Smooth muscle cell of bladder (primary cell): ENCODE results near the gene CENPVL1. TPM values are rescaled to one million over a fixed set of nuclear protein-coding genes. Genes with fewer than 3 reads are reported as not detected.

ENCODE experiments used
- total RNA-seq: library from RNA; depleted of rRNA; stranded (reverse); fragments of >200 nt; gene quantifications from 2 replicates; pipeline ENCODE4 v1.2.3, GENCODE V29; 2014

The CENPVL1 gene
- not detected in 2 replicates for total RNA-seq

DNA sequence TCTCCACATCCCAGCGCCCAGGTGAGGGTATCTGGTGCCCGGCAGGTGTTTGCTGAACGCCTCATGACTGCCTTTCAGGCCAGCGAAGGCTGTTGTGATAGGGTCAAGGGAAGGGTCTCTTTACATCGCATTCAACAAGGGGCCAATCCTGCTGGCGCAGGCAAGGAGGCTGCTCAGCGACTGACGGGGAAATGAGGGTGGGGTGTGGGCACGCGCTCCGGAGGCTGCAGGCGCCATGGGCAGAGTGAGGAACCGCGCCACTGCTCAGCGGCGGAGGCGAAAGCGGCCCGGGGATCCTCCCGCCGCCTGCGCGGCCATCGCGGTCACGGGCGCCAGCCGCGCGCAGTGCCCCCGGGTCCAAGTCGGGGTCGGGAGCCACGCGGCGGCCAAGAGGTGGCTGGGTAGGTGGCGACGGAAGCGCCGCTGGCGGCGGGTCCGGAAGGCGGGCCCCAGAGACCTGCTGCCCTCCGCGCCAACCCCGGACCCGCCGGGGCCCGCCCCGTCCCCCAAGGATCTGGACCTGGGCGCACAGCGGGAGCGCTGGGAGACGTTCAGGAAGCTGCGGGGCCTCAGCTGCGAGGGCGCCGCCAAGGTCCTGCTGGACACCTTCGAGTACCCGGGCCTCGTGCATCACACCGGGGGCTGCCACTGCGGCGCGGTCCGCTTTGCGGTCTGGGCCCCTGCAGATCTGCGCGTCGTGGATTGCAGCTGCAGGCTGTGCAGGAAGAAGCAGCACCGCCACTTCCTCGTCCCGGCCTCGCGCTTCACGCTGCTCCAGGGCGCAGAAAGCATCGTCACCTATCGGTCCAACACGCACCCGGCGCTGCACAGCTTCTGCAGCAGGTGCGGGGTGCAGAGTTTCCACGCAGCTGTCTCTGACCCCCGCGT lies at the start of gene CENPVL1:
Gene CENPVL1, plus strand, starts transcription at position 236 of the 888 bp plus-strand sequence. Its CDS starts 0 bp downstream, at position 236.

DNA sequence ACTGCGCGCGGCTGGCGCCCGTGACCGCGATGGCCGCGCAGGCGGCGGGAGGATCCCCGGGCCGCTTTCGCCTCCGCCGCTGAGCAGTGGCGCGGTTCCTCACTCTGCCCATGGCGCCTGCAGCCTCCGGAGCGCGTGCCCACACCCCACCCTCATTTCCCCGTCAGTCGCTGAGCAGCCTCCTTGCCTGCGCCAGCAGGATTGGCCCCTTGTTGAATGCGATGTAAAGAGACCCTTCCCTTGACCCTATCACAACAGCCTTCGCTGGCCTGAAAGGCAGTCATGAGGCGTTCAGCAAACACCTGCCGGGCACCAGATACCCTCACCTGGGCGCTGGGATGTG lies 27.6 kb upstream of the CENPVL1 start, which contains the start of gene CENPVL2:
Gene CENPVL2, minus strand, starts transcription at position 112 of the 343 bp plus-strand sequence. Its CDS starts 0 bp downstream, at position 112.

DNA sequence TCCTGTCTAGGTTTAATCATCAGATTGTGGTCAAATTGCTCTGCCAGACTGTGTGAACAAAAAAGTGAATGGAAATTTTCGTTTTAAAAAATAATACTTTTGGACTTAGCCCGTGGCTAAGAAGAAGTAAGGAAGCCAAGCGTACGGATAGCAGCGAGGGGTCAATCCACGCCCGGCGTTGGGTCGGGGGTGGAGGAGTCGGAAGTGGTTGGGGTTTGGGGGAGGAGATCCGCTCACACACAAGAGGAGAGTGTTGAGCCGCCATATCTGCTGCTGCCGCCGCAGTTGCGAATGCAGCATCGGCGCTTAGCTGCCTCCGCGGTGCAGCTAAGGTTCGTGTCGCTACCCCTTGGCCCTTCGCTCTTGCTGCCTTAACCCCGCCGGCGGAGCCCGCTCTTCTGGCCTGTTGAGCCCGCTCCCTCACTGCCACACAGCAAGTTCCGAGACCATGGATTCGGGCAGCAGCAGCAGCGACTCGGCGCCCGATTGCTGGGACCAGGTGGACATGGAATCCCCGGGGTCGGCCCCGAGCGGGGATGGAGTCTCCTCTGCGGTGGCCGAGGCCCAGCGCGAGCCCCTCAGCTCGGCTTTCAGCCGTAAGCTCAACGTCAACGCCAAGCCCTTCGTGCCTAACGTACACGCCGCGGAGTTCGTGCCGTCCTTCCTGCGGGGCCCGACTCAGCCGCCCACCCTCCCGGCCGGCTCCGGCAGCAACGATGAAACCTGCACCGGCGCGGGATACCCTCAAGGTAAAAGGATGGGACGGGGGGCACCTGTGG lies 33.1 kb downstream of the CENPVL1 start, which contains the start of gene GSPT2:
Gene GSPT2, plus strand, starts transcription at position 264 of the 779 bp plus-strand sequence. Its CDS starts 185 bp downstream, at position 449.

Other genes starting within 250 kb of the CENPVL1 start
- 16.4 and 17.7 TPM in 2 replicates for gene NUDT11, start 213.9 kb upstream of the CENPVL1 start, total RNA-seq
- not detected in 2 replicates for gene CENPVL3, start 91.6 kb upstream of the CENPVL1 start, total RNA-seq
- not detected in 2 replicates for gene CENPVL2, start 27.7 kb upstream of the CENPVL1 start, total RNA-seq
- 4.6 and 5.4 TPM in 2 replicates for gene GSPT2, start 32.9 kb downstream of the CENPVL1 start, total RNA-seq
- gene MAGED1, start 183.1 kb downstream of the CENPVL1 start, total RNA-seq: 121 and 147 TPM in 2 replicates